Mesenchymal stem cell (in vitro differentiated cells and primary cell): Measurements from ENCODE around the gene SFN.
"Not testable (repeated sequence)": the region's sequence is repeated elsewhere in the genome, so short reads cannot be mapped to it uniquely, and the experiment has no call there.

ENCODE experiments used
- DNase-seq: peaks from one replicate; pipeline ENCODE4 v3.0.0-alpha.2; 2013
- H2AFZ ChIP-seq: one replicate; pipeline ENCODE4 v1.6.1; 2013; ENCODE audit warnings: low read depth, mild to moderate bottlenecking, control low read depth, inconsistent platforms, low read length, moderate library complexity
- H2AK5ac ChIP-seq: 2 replicates; pipeline ENCODE4 v1.6.1; 2013; ENCODE audit warnings: low read length, moderate library complexity, mild to moderate bottlenecking, inconsistent platforms; ENCODE audit not compliant: severe bottlenecking
- H2BK120ac ChIP-seq: one replicate; pipeline ENCODE4 v1.6.1; 2013; ENCODE audit warnings: low read depth, mild to moderate bottlenecking, inconsistent platforms, low read length, moderate library complexity
- H2BK12ac ChIP-seq, 2 experiments: one replicate each; pipeline ENCODE4 v1.6.1; 2013; ENCODE audit warnings: inconsistent platforms in 2 of 2, low read length in 2 of 2, mild to moderate bottlenecking in 2 of 2, moderate library complexity in 2 of 2, control low read depth in 1 of 2
- H2BK15ac ChIP-seq: one replicate; pipeline ENCODE4 v1.6.1; 2013; ENCODE audit warnings: mild to moderate bottlenecking, low read depth, inconsistent platforms; ENCODE audit not compliant: poor library complexity, severe bottlenecking
- H2BK5ac ChIP-seq: 2 replicates; pipeline ENCODE4 v1.6.1; 2013; ENCODE audit warnings: low read depth, mild to moderate bottlenecking, low read length, control low read depth, inconsistent platforms; ENCODE audit not compliant: poor library complexity, severe bottlenecking
- H3K14ac ChIP-seq, 2 experiments: one replicate each; pipeline ENCODE4 v1.6.1; 2013; ENCODE audit warnings: inconsistent platforms in 2 of 2, low read length in 2 of 2, control low read depth in 1 of 2, mild to moderate bottlenecking in 1 of 2, moderate library complexity in 1 of 2
- H3K18ac ChIP-seq, 2 experiments: one replicate each; pipeline ENCODE4 v1.6.1; 2013; ENCODE audit warnings: inconsistent platforms in 2 of 2, low read length in 2 of 2, control low read depth in 1 of 2, low read depth in 1 of 2, mild to moderate bottlenecking in 1 of 2
- H3K23ac ChIP-seq, 2 experiments: one replicate each; pipeline ENCODE4 v1.6.1; 2013; ENCODE audit warnings: inconsistent platforms in 2 of 2, low read length in 2 of 2, mild to moderate bottlenecking in 2 of 2, moderate library complexity in 2 of 2, control low read depth in 1 of 2
- H3K27ac ChIP-seq: 2 replicates; pipeline ENCODE4 v1.5.1; 2013; ENCODE audit warnings: mild to moderate bottlenecking, moderate library complexity, low read length, control low read depth, inconsistent platforms; ENCODE audit not compliant: poor library complexity, severe bottlenecking
- H3K27me3 ChIP-seq, 2 experiments: 2 replicates each; pipeline versions ENCODE4 v1.6.1 to v1.7.0; 2013; ENCODE audit warnings: low read length in 2 of 2, mild to moderate bottlenecking in 2 of 2, moderate library complexity in 2 of 2, control low read depth in 1 of 2, inconsistent platforms in 1 of 2; ENCODE audit not compliant: control insufficient read depth in 1 of 2, insufficient read depth in 1 of 2
- H3K36me3 ChIP-seq, 2 experiments: 2 replicates each; pipeline versions ENCODE4 v1.6.1 to v1.7.0; 2013; ENCODE audit warnings: low read length in 2 of 2, control low read depth in 1 of 2, inconsistent platforms in 1 of 2, low read depth in 1 of 2, mild to moderate bottlenecking in 1 of 2; ENCODE audit not compliant: insufficient read depth in 2 of 2, control insufficient read depth in 1 of 2
- H3K4ac ChIP-seq, 2 experiments: one replicate each; pipeline ENCODE4 v1.6.1; 2013; ENCODE audit warnings: inconsistent platforms in 2 of 2, low read length in 2 of 2, mild to moderate bottlenecking in 2 of 2, moderate library complexity in 2 of 2, control low read depth in 1 of 2, low read depth in 1 of 2
- H3K4me1 ChIP-seq: 2 replicates; pipeline ENCODE4 v1.6.1; 2013; ENCODE audit warnings: low read depth, low read length, control low read depth; ENCODE audit not compliant: control insufficient read depth, insufficient read depth
- H3K4me2 ChIP-seq: 2 replicates; pipeline ENCODE4 v1.6.1; 2013; ENCODE audit warnings: low read length, mild to moderate bottlenecking, inconsistent platforms; ENCODE audit not compliant: poor library complexity, severe bottlenecking
- H3K4me3 ChIP-seq, 2 experiments: 2 replicates each; pipeline versions ENCODE4 v1.5.1 to v1.7.0; 2013; ENCODE audit warnings: low read length in 2 of 2, mild to moderate bottlenecking in 2 of 2, control low read depth in 1 of 2, low read depth in 1 of 2; ENCODE audit not compliant: insufficient read depth in 1 of 2
- H3K79me1 ChIP-seq: replicated peaks from 2 replicates; pipeline ENCODE4 v1.6.1; 2013; ENCODE audit warnings: mild to moderate bottlenecking, control low read depth, low read length, inconsistent platforms; ENCODE audit not compliant: poor library complexity, severe bottlenecking
- H3K9ac ChIP-seq: 2 replicates; pipeline ENCODE4 v1.7.0; 2013; ENCODE audit warnings: mild to moderate bottlenecking, low read length, moderate library complexity
- H3K9me3 ChIP-seq: 2 replicates; pipeline ENCODE4 v1.7.0; 2013; ENCODE audit warnings: mild to moderate bottlenecking, low read length; ENCODE audit not compliant: control insufficient read depth
- H4K8ac ChIP-seq: one replicate; pipeline ENCODE4 v1.6.1; 2013; ENCODE audit warnings: inconsistent platforms, mild to moderate bottlenecking, low read length, moderate library complexity
- H4K91ac ChIP-seq: one replicate; pipeline ENCODE4 v1.6.1; 2013; ENCODE audit warnings: mild to moderate bottlenecking, low read length, inconsistent platforms
- WGBS: methylation state at CpG from one replicate; pipeline ENCODE4 v1.1.7; 2013; ENCODE audit warnings: mixed read lengths; 5-methylcytosine and 5-hydroxymethylcytosine counted together

Gene SFN

DNA sequence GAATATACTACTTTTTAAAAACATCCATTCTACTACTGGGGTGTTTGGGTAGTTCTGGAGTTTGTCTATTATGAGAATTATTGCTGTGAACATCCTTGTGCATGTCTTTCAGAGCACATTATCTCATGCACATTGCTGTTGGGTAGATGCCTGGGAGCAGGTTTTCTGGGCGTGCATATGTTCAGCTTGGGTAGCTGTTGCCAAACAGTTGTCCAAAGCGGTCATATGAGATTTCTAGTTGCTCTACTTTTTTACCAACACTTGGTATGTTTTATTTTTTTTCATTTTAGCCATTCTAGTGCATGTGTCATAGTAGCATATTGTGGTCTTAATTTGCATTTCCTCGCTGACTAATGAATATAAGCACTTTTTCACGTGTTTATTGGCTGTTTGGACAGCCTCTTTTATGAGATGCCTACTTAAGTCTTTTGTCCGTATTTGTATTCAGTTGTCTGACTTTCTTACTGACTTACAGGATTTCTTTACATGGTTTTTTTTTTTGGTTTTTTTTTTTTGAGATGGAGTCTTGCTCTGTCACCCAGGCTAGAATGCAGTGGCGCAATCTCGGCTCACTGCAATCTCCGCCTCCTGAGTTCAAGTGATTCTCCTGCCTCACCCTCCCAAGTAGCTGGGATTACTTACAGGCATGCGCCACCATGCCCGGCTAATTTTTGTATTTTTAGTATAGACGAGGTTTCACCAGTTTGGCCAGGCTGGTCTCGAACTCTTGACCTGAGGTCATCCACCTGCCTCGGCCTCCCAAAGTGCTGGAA lies 18.3 kb upstream of the SFN start:
- Histone ChIP-seq H3K4me2 (no peak overlapping the region), H2BK5ac (no peak overlapping the region), H3K4ac (no peak overlapping the region), H3K14ac (no peak overlapping the region), H3K27ac (no peak overlapping the region), H3K23ac (no peak overlapping the region), H3K9ac (no peak overlapping the region), H2AFZ (no peak overlapping the region), H3K9me3 (no peaks in the 10 kb centered on the region), H4K91ac (no peak overlapping the region), H3K36me3 (peaks cover 51 to 61% of the 10 kb centered on the region in 2 experiments), H2BK15ac (no peak overlapping the region), H2BK120ac (no peak overlapping the region), H3K18ac (no peak overlapping the region), H2AK5ac (no peak overlapping the region), H3K4me1 (peaks cover 16% of the 10 kb centered on the region), H3K79me1 (peaks cover 18% of the 10 kb centered on the region), H3K4me3 (no peak overlapping the region), H2BK12ac (no peak overlapping the region), H4K8ac (no peak overlapping the region), H3K27me3 (no peaks in the 10 kb centered on the region)
- DNase-seq, result no peak
- 95% methylated on average over 11 of the region's 13 CpGs for WGBS

DNA sequence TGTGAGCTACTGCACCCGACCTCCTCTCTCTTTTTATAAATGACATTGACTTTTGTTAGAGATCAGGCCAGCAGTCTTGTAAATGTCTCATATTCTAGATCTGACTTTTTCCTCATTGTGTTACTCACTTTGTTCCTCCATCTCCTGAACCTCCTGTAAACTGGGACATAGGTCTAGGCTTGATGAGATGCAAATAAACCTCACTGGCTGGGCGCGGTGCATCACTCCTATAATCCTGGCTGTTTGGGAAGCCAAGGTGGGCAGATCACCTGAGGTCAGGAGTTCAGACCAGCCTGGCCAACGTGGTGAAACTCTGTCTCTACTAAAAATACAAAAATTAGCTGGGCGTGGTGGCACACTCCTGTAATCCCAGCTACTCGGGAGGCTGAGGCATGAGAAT lies 15.1 kb upstream of the SFN start:
- H3K9me3 ChIP-seq, H4K8ac ChIP-seq, H4K91ac ChIP-seq, H3K14ac ChIP-seq, H3K23ac ChIP-seq, H2BK120ac ChIP-seq, H2BK12ac ChIP-seq, H2AK5ac ChIP-seq, H3K18ac ChIP-seq, H2BK15ac ChIP-seq, H2BK5ac ChIP-seq, H3K9ac ChIP-seq, H3K27me3 ChIP-seq, H3K79me1 ChIP-seq, H3K4ac ChIP-seq, H3K4me2 ChIP-seq, H3K27ac ChIP-seq, DNase-seq, H3K4me3 ChIP-seq, H2AFZ ChIP-seq: not testable (repeated sequence)
- WGBS, result 99% methylated on average over 5 of the region's 6 CpGs
- H3K36me3 ChIP-seq, result peaks cover 63 to 66% of the 10 kb centered on the region in 2 experiments
- peaks cover 14% of the 10 kb centered on the region for H3K4me1 ChIP-seq

DNA sequence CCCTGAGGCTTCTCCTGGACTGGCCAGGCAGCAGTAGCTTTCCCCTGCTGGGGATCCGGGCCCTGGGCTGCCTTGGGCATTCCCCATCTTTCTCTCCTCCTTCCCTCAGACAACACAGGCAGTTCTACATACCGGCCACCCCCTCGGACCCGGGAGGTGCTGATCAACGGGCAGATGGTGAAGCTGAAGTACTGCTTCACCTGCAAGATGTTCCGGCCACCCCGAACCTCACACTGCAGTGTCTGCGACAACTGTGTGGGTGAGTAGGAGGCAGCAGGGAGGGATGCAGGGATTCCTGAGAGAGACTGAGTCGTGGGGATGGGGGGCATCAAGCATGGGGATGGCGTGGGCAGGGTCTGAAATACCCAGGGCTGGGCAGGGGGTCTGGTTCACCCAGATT lies 14.4 kb upstream of the SFN start:
- Histone ChIP-seq H3K9ac (peak overlapping the region; percentile 69), H3K4me2 (no peak overlapping the region), H3K4me1 (peaks cover 16% of the 10 kb centered on the region), H3K79me1 (peaks cover 8% of the 10 kb centered on the region), H3K27ac (peak overlapping the region; percentile 58), H2BK12ac (no peak overlapping the region), H3K23ac (peak overlapping the region in 1 of 2 experiments; percentile 46), H4K8ac (no peak overlapping the region), H3K4ac (no peak overlapping the region), H3K27me3 (no peaks in the 10 kb centered on the region), H2AFZ (no peak overlapping the region), H4K91ac (no peak overlapping the region), H3K36me3 (peaks cover 63 to 69% of the 10 kb centered on the region in 2 experiments), H2BK120ac (no peak overlapping the region), H3K9me3 (no peaks in the 10 kb centered on the region), H3K14ac (no peak overlapping the region), H2BK15ac (no peak overlapping the region), H3K18ac (no peak overlapping the region), H2BK5ac (no peak overlapping the region), H2AK5ac (peak overlapping the region; percentile 95), H3K4me3 (no peak overlapping the region)
- WGBS, result 96% methylated on average over 10 of the region's 10 CpGs
- no peak for DNase-seq

DNA sequence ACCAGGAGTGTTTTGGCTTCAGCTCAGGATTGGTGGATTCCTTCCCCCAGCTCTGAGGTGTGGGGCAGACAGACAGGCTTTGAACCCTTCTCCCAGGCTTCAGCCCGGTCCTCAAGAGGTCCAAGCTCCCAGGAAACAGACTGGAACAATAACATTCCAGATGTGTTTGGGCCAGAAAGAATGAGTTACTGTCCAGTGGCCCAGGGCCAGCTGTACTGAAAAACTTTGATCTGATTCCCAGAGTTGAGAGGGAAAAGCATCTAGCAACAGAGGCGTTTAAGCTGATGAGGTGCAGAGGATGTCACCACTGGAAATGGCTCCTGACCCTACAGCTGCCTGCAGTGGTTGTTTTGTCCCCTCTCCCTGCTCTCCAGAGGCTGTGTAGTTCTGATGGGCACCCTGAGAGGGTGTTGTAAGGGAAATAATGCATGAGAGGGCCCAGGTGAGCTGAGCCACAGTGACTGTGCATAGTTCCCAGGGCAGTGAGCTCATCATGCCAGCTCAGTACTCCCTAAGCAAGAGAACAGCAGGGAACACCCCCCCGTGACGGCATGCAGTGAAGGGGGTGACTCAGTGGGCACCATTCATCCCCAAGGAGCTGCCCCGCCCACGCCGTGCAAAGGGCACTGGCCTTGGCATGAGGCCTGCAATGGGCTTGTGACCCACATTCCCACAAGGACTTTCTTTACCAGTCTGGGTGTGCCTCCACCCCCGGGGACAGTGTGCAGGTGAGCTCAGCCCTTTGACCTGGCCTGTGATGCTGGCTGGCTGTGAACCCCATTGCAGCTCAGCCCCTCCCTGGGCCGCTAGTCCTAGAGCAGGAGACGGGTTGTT lies 13.8 kb upstream of the SFN start:
- Histone ChIP-seq H3K79me1 (peaks cover 7% of the 10 kb centered on the region), H3K36me3 (peaks cover 67 to 71% of the 10 kb centered on the region in 2 experiments), H3K4me1 (peaks cover 16% of the 10 kb centered on the region), H3K18ac (no peak overlapping the region), H2BK12ac (no peak overlapping the region), H2BK15ac (no peak overlapping the region), H3K27ac (peak overlapping the region; percentile 58), H3K9ac (peak overlapping the region; percentile 69), H3K27me3 (no peaks in the 10 kb centered on the region), H3K4me2 (no peak overlapping the region), H3K23ac (no peak overlapping the region), H3K14ac (no peak overlapping the region), H2BK120ac (no peak overlapping the region), H3K4me3 (no peak overlapping the region), H2BK5ac (no peak overlapping the region), H4K91ac (peak overlapping the region; percentile 41), H3K9me3 (no peaks in the 10 kb centered on the region), H3K4ac (no peak overlapping the region), H2AFZ (no peak overlapping the region), H4K8ac (no peak overlapping the region), H2AK5ac (peak overlapping the region; percentile 95)
- DNase-seq, result peak; percentile 62
- WGBS, result 80% methylated on average over 10 of the region's 10 CpGs
